Astrocyte of the cerebellum (primary cell): ENCODE data around the gene CTF1.

Source experiments
- DNase-seq: peaks from one replicate; pipeline ENCODE4 v3.0.0-alpha.2; 2011; ENCODE audit warnings: low read depth
- H3K4me3 ChIP-seq: 2 replicates; pipeline ENCODE4 v1.5.1; 2011; ENCODE audit warnings: mild to moderate bottlenecking, low read depth, low read length, moderate library complexity
- in situ Hi-C: cut with HindIII; loops from 2 replicates; pipeline ENCODE4 v1.10.0; 2017; ENCODE audit warnings: low sequenced_read_pairs
- TF ChIP-seq, protein P1 (sequence below): IDR thresholded peaks from 2 replicates; pipeline ENCODE4 v1.5.1; 2012; ENCODE audit warnings: low read length, low read depth, moderate library complexity, mild to moderate bottlenecking; ENCODE audit errors: missing control alignments

Gene CTF1

DNA sequence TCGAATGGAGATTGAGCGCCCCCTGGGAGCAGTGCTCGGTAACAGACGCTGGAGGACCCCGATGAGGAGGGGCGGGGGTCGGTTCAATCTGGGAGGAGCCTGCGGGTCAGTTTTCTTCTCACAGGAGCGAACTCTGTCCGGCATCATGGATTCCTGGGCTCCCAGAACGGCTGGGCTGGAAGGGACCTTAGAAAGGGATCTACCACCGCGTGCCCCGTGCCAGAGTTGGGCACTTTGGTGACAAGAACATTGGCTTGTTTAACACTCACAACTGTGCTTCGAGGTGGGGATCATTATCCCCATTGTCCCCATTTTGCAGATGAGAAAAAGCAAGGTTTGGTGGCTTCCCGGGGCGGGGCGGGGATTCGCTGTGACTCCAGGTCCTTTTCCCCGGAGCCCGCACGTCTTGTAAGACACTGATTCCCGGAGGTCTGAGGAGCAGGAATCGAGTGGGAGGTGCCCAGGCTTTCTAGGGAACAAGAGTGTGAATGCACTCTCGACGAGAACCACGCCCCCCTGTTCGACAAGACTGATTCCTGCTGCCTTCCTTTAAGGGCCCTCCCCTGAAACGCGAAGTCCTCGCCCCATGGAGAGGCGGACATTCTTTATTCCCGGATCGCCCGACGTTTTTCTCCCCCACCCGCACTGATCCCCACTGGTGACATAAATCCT is 25.5 kb downstream of the CTF1 start:
- peak overlapping the region; percentile 62 for H3K4me3 ChIP-seq
- in situ Hi-C loops = no loop called here
- peak; percentile 85 for DNase-seq
- TF ChIP-seq, protein P1, sequence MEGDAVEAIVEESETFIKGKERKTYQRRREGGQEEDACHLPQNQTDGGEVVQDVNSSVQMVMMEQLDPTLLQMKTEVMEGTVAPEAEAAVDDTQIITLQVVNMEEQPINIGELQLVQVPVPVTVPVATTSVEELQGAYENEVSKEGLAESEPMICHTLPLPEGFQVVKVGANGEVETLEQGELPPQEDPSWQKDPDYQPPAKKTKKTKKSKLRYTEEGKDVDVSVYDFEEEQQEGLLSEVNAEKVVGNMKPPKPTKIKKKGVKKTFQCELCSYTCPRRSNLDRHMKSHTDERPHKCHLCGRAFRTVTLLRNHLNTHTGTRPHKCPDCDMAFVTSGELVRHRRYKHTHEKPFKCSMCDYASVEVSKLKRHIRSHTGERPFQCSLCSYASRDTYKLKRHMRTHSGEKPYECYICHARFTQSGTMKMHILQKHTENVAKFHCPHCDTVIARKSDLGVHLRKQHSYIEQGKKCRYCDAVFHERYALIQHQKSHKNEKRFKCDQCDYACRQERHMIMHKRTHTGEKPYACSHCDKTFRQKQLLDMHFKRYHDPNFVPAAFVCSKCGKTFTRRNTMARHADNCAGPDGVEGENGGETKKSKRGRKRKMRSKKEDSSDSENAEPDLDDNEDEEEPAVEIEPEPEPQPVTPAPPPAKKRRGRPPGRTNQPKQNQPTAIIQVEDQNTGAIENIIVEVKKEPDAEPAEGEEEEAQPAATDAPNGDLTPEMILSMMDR = peak; percentile 90

DNA sequence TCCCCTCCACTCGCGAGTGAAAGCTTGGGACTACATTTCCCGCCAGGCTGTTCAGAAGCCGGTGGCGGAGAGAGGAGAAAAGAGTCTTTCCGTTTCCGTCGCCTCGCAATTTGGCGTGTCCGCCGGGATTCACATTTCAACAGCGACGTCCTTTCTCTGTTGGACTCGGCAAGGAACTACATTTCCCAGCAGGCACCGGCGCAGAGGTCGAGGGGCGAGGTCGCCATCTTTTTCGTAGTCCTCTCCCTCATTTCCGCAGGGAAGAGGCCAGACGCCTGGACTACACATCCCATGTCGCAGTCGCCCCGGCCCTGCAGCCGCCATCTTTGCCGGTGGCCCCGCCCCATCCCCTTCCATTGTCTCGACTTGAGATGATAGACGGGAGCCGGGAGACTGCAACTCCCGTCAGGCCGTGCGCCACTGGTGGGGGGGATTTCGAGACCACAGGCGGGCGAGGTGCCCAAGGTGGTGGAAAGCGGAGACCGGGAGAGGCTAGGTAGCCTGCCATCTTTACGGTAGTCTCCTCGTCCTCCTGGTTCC is 26.1 kb downstream of the CTF1 start:
- DNase-seq = peak; percentile 99
- peak overlapping the region; percentile 62 for H3K4me3 ChIP-seq
- TF ChIP-seq, protein P1 = no peak
- in situ Hi-C loops = no loop called here

DNA sequence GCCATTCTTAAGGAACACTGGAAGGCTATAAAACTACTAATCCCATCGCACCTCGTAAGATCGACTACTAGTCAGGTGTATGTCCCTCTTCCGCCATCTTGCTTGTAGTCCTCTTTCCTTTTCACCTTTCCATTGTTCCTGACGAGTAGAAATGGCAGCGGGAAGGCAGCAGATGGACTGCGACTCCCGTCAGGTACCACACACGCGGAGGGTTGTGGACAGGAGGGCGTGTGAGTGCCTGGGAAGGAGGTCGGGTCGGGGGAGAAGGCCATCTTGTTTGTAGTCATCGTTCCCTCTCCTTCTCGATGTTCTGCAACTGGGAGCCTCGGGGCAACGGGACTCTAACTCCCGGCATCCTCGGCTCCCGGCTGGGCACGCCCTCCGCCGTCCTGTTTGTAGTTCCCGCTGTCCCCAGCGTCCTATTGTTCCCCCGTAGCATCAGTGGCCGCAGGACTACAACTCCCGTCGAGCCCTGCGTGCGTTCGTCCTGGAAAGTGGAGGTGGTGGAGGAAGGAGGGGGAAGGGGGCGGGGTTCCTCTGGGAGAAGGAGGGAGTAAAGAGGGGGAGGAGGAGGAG is 26.6 kb downstream of the CTF1 start:
- DNase-seq = peak; percentile 99
- in situ Hi-C loops = no loop called here
- peak overlapping the region; percentile 62 for H3K4me3 ChIP-seq
- TF ChIP-seq, protein P1 = no peak

DNA sequence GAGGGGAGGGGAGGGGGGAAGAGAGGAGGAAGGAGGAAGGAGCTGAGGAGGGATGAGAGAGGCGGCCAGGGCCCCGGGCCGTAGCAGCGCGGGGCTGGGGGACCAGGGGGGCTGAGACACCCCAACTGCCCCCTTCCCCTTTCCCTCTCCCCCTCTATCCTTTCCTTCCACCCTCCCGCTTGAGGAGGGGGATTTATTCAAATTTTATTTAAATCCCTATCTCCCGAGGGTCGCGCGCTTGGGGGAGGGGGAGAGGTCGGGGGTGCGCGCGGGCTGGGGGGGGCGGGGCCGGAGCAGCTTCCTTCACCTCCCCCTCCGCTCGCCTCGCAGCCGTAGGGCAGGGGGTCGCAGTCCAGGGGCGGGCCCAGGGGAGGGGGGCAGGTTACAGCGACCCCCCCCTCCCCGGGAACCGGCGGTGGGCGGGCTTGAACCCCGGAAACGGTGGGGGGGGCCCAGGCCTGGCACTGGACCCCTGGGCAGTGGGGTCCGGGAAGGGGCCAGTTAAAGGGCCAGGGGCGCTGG is 27.2 kb downstream of the CTF1 start, which contains the start of gene FBXL19:
Gene FBXL19 (plus strand): TSS at position 19 of the 522 bp plus-strand sequence. CDS start 2,183 bp downstream, outside the sequence.
- no peak for DNase-seq
- TF ChIP-seq, protein P1 = no peak
- peak within 1 kb of the TSS; percentile 62 for H3K4me3 ChIP-seq
- in situ Hi-C loops = no loop called here

DNA sequence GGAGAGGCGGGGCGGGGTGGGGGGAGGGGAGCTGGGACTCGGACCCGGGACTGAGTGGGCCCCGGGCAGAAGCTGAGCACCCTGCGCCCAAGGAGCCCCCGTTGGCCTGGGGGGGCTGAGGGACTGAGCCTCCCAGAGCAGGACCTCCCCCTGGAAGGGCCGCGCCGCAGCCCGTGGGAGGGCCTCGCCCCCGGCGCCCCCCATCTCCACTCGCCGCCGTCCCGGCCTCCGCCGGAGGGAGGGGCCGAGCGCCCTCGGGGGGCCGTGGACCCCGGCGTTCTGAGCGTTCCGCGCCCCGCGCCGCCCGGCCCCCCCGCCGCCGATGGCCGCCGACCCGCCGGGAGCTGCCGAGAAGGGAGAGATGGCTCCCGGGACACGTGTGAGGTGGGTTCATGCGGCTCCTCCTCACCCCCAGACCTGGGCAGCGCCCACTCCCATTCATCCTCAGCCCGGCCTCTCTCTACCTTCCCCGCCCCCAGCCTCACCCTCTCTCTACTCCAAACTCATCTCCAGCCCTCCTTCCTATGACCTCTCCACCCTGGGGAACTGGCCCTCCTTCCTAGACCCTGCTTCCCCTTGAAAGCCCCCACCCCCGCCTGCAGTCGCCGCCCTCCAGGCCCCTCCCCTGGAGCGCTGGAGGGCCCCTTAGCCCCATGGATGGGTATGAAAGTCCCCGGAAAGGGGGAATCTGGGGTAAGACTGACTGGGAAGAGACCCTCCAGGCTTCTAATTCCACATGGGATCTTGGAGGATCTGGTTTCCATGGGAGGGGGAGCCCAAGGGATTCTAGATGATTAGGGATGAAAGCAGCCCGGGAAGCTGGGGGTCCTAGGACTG is 27.9 kb downstream of the CTF1 start:
- no peak for DNase-seq
- in situ Hi-C loops = no loop called here
- TF ChIP-seq, protein P1 = no peak
- H3K4me3 ChIP-seq = peak overlapping the region; percentile 62

DNA sequence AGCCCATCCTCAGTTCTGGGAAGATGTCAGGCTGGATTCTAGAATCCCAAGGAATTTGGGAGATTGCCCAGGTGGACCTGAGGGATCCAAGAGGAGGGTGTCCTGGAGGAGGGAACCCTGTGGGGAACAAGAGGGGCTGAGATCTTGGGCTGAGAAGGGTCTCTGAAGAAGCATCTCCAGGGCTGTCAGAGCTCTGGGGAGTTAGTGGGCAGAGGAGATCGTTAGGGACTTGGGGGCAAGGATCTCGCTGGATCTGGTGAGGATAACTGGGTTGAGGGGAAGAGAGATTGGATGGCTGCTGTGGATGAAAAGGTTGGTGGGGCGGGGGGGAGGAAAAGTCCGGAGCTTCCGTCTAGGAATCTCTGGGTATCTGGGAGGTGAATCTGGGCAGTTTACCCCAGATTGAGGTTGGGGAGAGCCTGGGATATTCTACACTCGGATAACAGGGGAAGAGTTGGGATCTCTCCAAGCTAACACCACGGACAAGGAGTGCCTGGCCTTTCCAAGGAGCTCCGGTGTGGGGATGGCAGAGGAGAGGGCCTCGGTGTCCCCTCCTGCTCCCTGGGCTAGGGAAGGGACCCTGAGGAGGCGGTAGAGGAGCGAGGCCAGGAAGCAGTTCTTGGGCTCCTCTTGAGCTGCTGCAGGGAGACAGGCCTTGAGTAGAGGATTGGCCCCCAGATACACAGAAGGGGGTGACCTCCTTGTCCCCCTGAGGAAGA is 28.7 kb downstream of the CTF1 start:
- TF ChIP-seq, protein P1 = no peak
- peak overlapping the region; percentile 62 for H3K4me3 ChIP-seq
- DNase-seq = no peak
- in situ Hi-C loops = loop anchor here (25.0 kb wide), 1 partner anchor 137 kb away; the partner anchor contains the start of genes ZNF646 and ZNF668
